Epithelial cell of proximal tubule (primary cell): Measurements from ENCODE around the gene NFE2L3. TPM values are rescaled to one million over a fixed set of nuclear protein-coding genes. Genes with fewer than 3 reads are reported as not detected.

Experiments used
- DNase-seq: peaks from one replicate; pipeline ENCODE4 v3.0.0-alpha.2; 2011; ENCODE audit warnings: low read depth
- H3K4me3 ChIP-seq: 2 replicates; pipeline ENCODE4 v1.5.1; 2011; ENCODE audit warnings: low read depth, mild to moderate bottlenecking, low read length
- CTCF ChIP-seq: conservative IDR thresholded peaks from 2 replicates; pipeline ENCODE4 v1.5.1; 2012; ENCODE audit warnings: low read depth, mild to moderate bottlenecking, low read length
- total RNA-seq: library from RNA; depleted of rRNA; stranded (reverse); fragments of >200 nt; gene quantifications from 2 replicates; pipeline ENCODE4 v1.2.3, GENCODE V29; 2015

NFE2L3 gene
- total RNA-seq, 1 donor from 2014 or later: 75.6 TPM

- TF ChIP-seq CTCF: no peak
- no peak for DNase-seq
- H3K4me3 ChIP-seq: no peak overlapping the region
Observed at GRCh38 chr7:26178272-26178960, 26.4 kb downstream of the NFE2L3 start.

GRCh38 chr7:26179422-26179821 lies 27.4 kb downstream of the NFE2L3 start:
- no peak for DNase-seq
- no peak overlapping the region for H3K4me3 ChIP-seq
- no peak for TF ChIP-seq CTCF

DNA sequence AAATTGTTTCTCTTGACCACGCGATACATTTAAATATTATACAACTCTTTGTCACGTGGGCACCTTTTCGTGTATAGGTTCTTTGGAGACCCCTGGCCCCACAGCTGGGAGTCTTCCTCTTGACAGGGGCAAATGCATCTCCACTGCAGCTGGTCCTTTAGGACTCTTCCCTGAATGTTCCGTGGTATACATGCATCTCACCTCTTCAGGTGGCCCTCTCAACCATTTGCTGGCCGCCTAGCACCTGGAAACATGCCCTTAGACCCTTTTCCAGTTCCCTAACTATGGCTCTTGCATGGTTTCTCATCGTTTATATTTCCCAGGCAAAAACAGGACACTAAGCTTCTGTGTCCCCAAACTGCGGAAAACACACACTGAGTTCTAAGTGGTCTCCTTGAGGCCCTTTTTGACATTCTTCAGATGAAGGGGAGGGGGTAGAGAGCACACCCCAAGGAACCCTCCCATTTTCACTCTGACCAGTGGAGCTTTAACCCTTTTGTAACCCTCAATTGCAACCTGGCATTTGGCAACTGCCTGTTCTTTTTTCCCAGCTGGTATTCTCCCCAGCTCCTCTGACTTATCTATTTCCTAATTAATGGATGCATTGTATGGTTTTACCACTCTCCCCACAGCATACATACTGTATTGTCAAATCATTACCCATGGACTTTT lies 28.0 kb downstream of the NFE2L3 start:
- DNase-seq: no peak
- TF ChIP-seq CTCF: no peak
- no peak overlapping the region for H3K4me3 ChIP-seq

- TF ChIP-seq CTCF: no peak
Observed at GRCh38 chr7:26180792-26181198, 28.8 kb downstream of the NFE2L3 start.

DNA sequence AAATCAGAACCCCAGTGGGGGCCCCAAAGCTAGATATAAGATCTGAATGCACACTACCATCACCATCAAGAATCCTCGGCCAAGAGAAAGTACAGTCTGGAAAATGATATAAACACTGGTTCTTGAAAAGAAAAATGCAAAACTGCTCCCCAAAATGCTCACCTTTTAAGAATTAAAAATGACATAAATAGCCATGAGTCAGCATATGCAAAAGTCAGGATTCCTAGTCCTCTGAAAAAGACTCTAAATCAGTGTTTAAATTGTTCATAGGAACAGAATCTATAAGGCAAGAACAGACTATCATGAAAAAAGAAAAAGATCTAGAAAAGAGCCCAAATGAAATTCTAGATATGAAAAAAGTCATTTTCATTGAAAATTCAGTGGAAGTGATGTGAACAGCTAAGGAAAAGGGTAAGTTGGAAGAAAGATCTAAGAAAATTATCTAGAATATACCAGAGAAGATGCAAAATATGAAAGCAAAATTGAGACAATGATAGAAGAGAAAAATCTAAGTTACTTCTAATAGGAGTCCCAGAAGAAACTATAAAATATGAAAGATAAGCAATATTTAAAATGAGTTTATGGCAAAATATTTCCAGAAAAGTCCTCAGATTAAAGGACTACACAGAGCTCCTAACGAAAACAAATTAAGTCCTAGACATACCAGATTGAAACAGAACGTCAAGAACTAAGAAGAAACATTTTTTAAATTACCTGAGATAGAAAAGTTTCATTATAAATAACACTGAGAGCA lies 29.7 kb downstream of the NFE2L3 start:
- TF ChIP-seq CTCF: no peak
- H3K4me3 ChIP-seq: no peak overlapping the region
- DNase-seq: no peak

More at GRCh38 chr7:26180792-26181198, 28.8 kb downstream of the NFE2L3 start:
- no peak overlapping the region for H3K4me3 ChIP-seq
- DNase-seq: no peak

GRCh38 chr7:26182283-26182682 lies 30.3 kb downstream of the NFE2L3 start:
- no peak overlapping the region for H3K4me3 ChIP-seq
- no peak for DNase-seq
- TF ChIP-seq CTCF: no peak
